GM23338 (cell line): ENCODE measurements around the gene PPP1R9B. TPM values are rescaled to one million over a fixed set of nuclear protein-coding genes. Genes with fewer than 3 reads are reported as not detected.

Source experiments
- ATAC-seq: fragments of 200-7000 bp; cut with Tn5 transposase; 3 replicates; pipeline ENCODE4 v1.9.1; 2020
- DNase-seq: peaks from one replicate; pipeline ENCODE4 v3.0.0-alpha.2; 2015; ENCODE audit warnings: low spot score
- H2AFZ ChIP-seq: fragments of 200-600 bp; sonication (generic); 2 replicates; pipeline ENCODE4 v1.8.0; 2016; ENCODE audit warnings: antibody characterized with exemption, mild to moderate bottlenecking, moderate library complexity
- H3F3A ChIP-seq: fragments of 200-600 bp; sonication (generic); replicated peaks from 2 replicates; pipeline ENCODE4 v1.8.0; 2017; ENCODE audit warnings: antibody characterized with exemption, mixed run types, low read depth
- H3K27ac ChIP-seq: fragments of 200-600 bp; sonication (generic); 2 replicates; pipeline ENCODE4 v1.6.1; 2016; ENCODE audit warnings: low read depth
- H3K27me3 ChIP-seq: fragments of 200-600 bp; sonication (generic); 2 replicates; pipeline ENCODE4 v1.8.0; 2016; ENCODE audit warnings: mild to moderate bottlenecking, mixed run types, moderate library complexity; ENCODE audit not compliant: insufficient read depth
- H3K36me3 ChIP-seq: fragments of 200-600 bp; sonication (generic); 2 replicates; pipeline ENCODE4 v1.8.0; 2016; ENCODE audit warnings: mild to moderate bottlenecking; ENCODE audit not compliant: insufficient read depth
- H3K4me1 ChIP-seq: fragments of 200-600 bp; sonication (generic); 2 replicates; pipeline ENCODE4 v1.8.0; 2016; ENCODE audit warnings: mild to moderate bottlenecking, moderate library complexity; ENCODE audit not compliant: insufficient read depth
- H3K4me2 ChIP-seq: fragments of 200-600 bp; sonication (generic); 2 replicates; pipeline ENCODE4 v1.7.1; 2017; ENCODE audit warnings: mixed run types
- H3K4me3 ChIP-seq: fragments of 200-600 bp; sonication (generic); 2 replicates; pipeline ENCODE4 v1.6.1; 2016; ENCODE audit warnings: mixed run types
- H3K79me2 ChIP-seq: fragments of 200-600 bp; sonication (generic); replicated peaks from 2 replicates; pipeline ENCODE4 v1.8.0; 2017; ENCODE audit warnings: mild to moderate bottlenecking; ENCODE audit not compliant: insufficient read depth
- H3K9me2 ChIP-seq: fragments of 200-600 bp; sonication (generic); 2 replicates; pipeline ENCODE4 v1.8.0; 2017; ENCODE audit not compliant: insufficient read depth
- H4K20me1 ChIP-seq: fragments of 200-600 bp; sonication (generic); replicated peaks from 2 replicates; pipeline ENCODE4 v1.8.0; 2017; ENCODE audit warnings: mild to moderate bottlenecking; ENCODE audit not compliant: insufficient read depth
- H3K27ac Mint-ChIP-seq: 2 replicates; pipeline ENCODE4 v1.8.0; 2020; ENCODE audit warnings: inconsistent platforms, mild to moderate bottlenecking, moderate library complexity, mixed read lengths
- H3K27me3 Mint-ChIP-seq: 3 replicates; pipeline ENCODE4 v1.8.0; 2022; ENCODE audit warnings: low read depth, mild to moderate bottlenecking, moderate library complexity, mixed read lengths, inconsistent platforms; ENCODE audit not compliant: insufficient read depth, poor library complexity
- H3K36me3 Mint-ChIP-seq: 3 replicates; pipeline ENCODE4 v1.8.0; 2021; ENCODE audit warnings: low read depth, mild to moderate bottlenecking, inconsistent platforms, moderate library complexity, mixed read lengths
- H3K4me1 Mint-ChIP-seq: 3 replicates; pipeline ENCODE4 v1.8.0; 2020; ENCODE audit warnings: mild to moderate bottlenecking, inconsistent platforms, mixed read lengths
- H3K4me3 Mint-ChIP-seq: 3 replicates; pipeline ENCODE4 v1.8.0; 2021; ENCODE audit warnings: moderate library complexity, mild to moderate bottlenecking, inconsistent platforms, mixed read lengths
- H3K9me3 Mint-ChIP-seq: 3 replicates; pipeline ENCODE4 v1.8.0; 2020; ENCODE audit warnings: moderate library complexity, mild to moderate bottlenecking, inconsistent platforms, mixed read lengths
- CREB1 ChIP-seq: fragments of 250-450 bp; sonication (Bioruptor Pico); IDR thresholded peaks from 2 replicates; pipeline ENCODE4 v1.5.0; 2020; ENCODE audit warnings: low read depth, mild to moderate bottlenecking, moderate library complexity
- EZH2 ChIP-seq: fragments of 200-600 bp; sonication (generic); IDR thresholded peaks from one replicate; pipeline ENCODE4 v1.8.0; 2017; ENCODE audit warnings: antibody characterized with exemption, mild to moderate bottlenecking, low read depth; ENCODE audit not compliant: unreplicated experiment
- EZH2phosphoT487 ChIP-seq: fragments of 200-600 bp; sonication (generic); IDR thresholded peaks from one replicate; pipeline ENCODE4 v1.8.1; 2018; ENCODE audit warnings: antibody characterized with exemption; ENCODE audit not compliant: unreplicated experiment
- NANOG ChIP-seq: IDR thresholded peaks from 2 replicates; pipeline ENCODE4 v1.6.1; 2016; ENCODE audit warnings: antibody characterized with exemption, borderline replicate concordance
- POLR2AphosphoS5 ChIP-seq: IDR thresholded peaks from 2 replicates; pipeline ENCODE4 v1.6.1; 2016; ENCODE audit warnings: antibody characterized with exemption, low read depth
- polyA plus RNA-seq: library from polyadenylated mRNA; unstranded; fragments of >200 nt; fragmentation: Nextera tagmentation; extraction: Ambion mirVana; gene quantifications from 2 replicates; pipeline ENCODE4 v1.2.1, GENCODE V29; 2016
- total RNA-seq: library from RNA; depleted of rRNA; stranded (reverse); fragments of >200 nt; shearing (Covaris generic); gene quantifications from 2 replicates; pipeline ENCODE4 v1.2.3, GENCODE V29; 2014
- TF ChIP-seq, protein P1 (sequence below): fragments of 250-450 bp; sonication (Bioruptor Pico); IDR thresholded peaks from 2 replicates; pipeline ENCODE4 v1.5.0; 2020; ENCODE audit warnings: mild to moderate bottlenecking, moderate library complexity
- TF ChIP-seq, protein P2 (sequence below): IDR thresholded peaks from 2 replicates; pipeline ENCODE4 v1.6.1; 2016; ENCODE audit warnings: antibody characterized with exemption

PPP1R9B gene
- total and polyA plus RNA-seq, 2 experiments from 2014 or later: 2.1 to 10.5 TPM

DNA sequence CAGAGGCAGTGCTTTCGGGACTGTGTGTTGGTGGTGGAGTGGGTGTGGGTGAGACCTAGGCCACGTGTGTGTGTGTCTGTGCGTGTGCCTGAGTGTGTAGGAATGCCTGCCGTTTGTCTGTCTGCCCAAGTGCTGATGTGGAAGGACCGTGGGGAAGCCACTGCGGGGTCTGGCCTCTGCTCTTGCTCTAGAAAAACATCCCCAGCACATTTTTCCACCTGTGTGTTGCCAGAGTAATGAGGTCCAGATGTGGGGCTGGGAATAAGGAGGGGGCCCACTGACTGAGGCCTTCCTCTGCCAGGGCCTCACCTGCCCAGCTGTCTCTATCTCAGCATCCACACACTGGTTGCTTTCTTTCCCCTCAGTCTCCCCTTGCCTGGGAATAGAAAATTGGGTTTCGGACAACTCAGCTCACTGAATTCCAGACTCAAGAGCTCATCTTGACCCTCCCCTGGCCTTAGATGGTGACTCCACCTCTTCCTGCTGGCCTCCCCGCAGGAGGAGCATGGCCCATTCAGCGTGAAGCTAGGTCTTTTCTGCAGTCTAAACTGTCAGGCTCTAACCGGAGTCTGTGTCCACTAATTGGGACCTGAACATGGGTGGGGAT is 23.0 kb upstream of the PPP1R9B start (continued):
- TF ChIP-seq, protein P1, sequence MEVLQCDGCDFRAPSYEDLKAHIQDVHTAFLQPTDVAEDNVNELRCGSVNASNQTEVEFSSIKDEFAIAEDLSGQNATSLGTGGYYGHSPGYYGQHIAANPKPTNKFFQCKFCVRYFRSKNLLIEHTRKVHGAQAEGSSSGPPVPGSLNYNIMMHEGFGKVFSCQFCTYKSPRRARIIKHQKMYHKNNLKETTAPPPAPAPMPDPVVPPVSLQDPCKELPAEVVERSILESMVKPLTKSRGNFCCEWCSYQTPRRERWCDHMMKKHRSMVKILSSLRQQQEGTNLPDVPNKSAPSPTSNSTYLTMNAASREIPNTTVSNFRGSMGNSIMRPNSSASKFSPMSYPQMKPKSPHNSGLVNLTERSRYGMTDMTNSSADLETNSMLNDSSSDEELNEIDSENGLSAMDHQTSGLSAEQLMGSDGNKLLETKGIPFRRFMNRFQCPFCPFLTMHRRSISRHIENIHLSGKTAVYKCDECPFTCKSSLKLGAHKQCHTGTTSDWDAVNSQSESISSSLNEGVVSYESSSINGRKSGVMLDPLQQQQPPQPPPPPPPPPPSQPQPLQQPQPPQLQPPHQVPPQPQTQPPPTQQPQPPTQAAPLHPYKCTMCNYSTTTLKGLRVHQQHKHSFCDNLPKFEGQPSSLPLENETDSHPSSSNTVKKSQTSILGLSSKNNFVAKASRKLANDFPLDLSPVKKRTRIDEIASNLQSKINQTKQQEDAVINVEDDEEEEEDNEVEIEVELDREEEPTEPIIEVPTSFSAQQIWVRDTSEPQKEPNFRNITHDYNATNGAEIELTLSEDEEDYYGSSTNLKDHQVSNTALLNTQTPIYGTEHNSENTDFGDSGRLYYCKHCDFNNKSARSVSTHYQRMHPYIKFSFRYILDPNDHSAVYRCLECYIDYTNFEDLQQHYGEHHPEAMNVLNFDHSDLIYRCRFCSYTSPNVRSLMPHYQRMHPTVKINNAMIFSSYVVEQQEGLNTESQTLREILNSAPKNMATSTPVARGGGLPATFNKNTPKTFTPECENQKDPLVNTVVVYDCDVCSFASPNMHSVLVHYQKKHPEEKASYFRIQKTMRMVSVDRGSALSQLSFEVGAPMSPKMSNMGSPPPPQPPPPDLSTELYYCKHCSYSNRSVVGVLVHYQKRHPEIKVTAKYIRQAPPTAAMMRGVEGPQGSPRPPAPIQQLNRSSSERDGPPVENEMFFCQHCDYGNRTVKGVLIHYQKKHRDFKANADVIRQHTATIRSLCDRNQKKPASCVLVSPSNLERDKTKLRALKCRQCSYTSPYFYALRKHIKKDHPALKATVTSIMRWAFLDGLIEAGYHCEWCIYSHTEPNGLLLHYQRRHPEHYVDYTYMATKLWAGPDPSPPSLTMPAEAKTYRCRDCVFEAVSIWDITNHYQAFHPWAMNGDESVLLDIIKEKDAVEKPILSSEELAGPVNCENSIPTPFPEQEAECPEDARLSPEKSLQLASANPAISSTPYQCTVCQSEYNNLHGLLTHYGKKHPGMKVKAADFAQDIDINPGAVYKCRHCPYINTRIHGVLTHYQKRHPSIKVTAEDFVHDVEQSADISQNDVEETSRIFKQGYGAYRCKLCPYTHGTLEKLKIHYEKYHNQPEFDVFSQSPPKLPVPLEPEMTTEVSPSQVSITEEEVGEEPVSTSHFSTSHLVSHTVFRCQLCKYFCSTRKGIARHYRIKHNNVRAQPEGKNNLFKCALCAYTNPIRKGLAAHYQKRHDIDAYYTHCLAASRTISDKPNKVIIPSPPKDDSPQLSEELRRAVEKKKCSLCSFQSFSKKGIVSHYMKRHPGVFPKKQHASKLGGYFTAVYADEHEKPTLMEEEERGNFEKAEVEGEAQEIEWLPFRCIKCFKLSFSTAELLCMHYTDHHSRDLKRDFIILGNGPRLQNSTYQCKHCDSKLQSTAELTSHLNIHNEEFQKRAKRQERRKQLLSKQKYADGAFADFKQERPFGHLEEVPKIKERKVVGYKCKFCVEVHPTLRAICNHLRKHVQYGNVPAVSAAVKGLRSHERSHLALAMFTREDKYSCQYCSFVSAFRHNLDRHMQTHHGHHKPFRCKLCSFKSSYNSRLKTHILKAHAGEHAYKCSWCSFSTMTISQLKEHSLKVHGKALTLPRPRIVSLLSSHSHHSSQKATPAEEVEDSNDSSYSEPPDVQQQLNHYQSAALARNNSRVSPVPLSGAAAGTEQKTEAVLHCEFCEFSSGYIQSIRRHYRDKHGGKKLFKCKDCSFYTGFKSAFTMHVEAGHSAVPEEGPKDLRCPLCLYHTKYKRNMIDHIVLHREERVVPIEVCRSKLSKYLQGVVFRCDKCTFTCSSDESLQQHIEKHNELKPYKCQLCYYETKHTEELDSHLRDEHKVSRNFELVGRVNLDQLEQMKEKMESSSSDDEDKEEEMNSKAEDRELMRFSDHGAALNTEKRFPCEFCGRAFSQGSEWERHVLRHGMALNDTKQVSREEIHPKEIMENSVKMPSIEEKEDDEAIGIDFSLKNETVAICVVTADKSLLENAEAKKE: no peak
- TF ChIP-seq NANOG (no peak), EZH2phosphoT487 (no peak), EZH2 (no peak)

DNA sequence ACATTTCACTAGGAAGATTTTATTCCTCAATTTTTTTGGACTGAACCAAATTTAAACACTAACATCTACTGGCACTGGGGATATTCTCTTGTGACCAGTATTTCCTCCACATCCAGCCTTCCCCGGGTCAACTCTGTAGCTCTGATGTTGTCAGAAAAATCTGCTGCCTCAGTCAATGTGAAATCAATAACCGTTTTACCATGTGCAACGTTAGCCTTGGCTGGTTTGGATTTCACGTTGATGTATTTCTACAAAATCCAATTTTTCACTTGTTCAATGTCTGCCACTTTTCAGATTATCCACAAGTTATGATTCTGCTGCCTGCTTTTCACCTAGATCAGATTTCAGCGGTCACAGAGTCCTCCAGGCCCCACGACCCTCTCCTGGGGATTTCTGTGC is 22.5 kb upstream of the PPP1R9B start:
- Histone ChIP-seq H3F3A (0 out of 2 replicates have a peak, but pooled peaks cover 3% of the 10 kb centered on the region), H3K4me2 (no peak overlapping the region), H3K4me3 (no peak overlapping the region), H3K4me1 (peaks cover 5% of the 10 kb centered on the region; the same call in 1 of the 2 replicates), H2AFZ (peak overlapping the region; percentile 43), H3K36me3 (no peaks in the 10 kb centered on the region), H3K79me2 (no peaks in the 10 kb centered on the region), H3K27ac (no peak overlapping the region), H3K9me2 (no peaks in the 10 kb centered on the region), H3K27me3 (no peaks in the 10 kb centered on the region), H4K20me1 (no peaks in the 10 kb centered on the region)
- TF ChIP-seq CREB1 (CRISPR knock-in tag) (no peak), EZH2phosphoT487 (no peak), POLR2AphosphoS5 (no peak)
- TF ChIP-seq, protein P1: no peak
- TF ChIP-seq, protein P2, sequence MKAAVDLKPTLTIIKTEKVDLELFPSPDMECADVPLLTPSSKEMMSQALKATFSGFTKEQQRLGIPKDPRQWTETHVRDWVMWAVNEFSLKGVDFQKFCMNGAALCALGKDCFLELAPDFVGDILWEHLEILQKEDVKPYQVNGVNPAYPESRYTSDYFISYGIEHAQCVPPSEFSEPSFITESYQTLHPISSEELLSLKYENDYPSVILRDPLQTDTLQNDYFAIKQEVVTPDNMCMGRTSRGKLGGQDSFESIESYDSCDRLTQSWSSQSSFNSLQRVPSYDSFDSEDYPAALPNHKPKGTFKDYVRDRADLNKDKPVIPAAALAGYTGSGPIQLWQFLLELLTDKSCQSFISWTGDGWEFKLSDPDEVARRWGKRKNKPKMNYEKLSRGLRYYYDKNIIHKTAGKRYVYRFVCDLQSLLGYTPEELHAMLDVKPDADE: no peak
- H3K9me3 Mint-ChIP-seq: no peaks in the 10 kb centered on the region; the same call in 2 of the 3 replicates
- no peaks in the 10 kb centered on the region for H3K36me3 Mint-ChIP-seq
- DNase-seq: no peak
- H3K27ac Mint-ChIP-seq: no peak overlapping the region
- no peak for ATAC-seq
- no peak overlapping the region for H3K4me3 Mint-ChIP-seq
- H3K4me1 Mint-ChIP-seq: peaks cover 20% of the 10 kb centered on the region
- peaks cover 9% of the 10 kb centered on the region for H3K27me3 Mint-ChIP-seq
